Sciatic nerve (tissue), 2 donors: Measurements from ENCODE around the gene KIAA1614. TPM values are rescaled to one million over a fixed set of nuclear protein-coding genes. Genes with fewer than 3 reads are reported as not detected.
A peak's percentile ranks its signal among the peaks of the same experiment; 100 is the strongest.

Source experiments
- ATAC-seq: fragments of 200-7000 bp; cut with Tn5 transposase; one replicate; pipeline ENCODE4 v1.9.1; 2020; ENCODE audit warnings: mild to moderate bottlenecking, moderate library complexity
- DNase-seq: peaks from one replicate; pipeline ENCODE4 v3.0.0-alpha.2; 2020; ENCODE audit warnings: low spot score
- intact Hi-C: fragments of 100-400 bp; cut with DNase I; formaldehyde crosslinking; loops from one replicate; pipeline ENCODE4 v1.14.2; 2022
- total RNA-seq: library from RNA; stranded (reverse); fragmentation: NEBNext Ultra II Directional; extraction: Animal tissue kit (Norgen Biotek cat#: 25700); gene quantifications from one replicate; pipeline ENCODE4 v1.2.1, GENCODE V29; 2021
- donor health status: DM: no; HTN: no; CAD: no.
- donor health status: DM: no; HTN: no; CAD: no.

Gene KIAA1614
- total RNA-seq, 1 donor from 2014 or later = 14.9 TPM

- DNase-seq (no peak), ATAC-seq (no peak)
- intact Hi-C loops = no loop called here
Observed at GRCh38 chr1:180906511-180906910, 6.2 kb upstream of the KIAA1614 start.

GRCh38 chr1:180907313-180908055 lies 5.2 kb upstream of the KIAA1614 start:
- intact Hi-C loops = no loop called here
- DNase-seq (no peak), ATAC-seq (no peak)

- ATAC-seq (no peak), DNase-seq (no peak)
- intact Hi-C loops = no loop called here
Observed at GRCh38 chr1:180908074-180908765, 4.5 kb upstream of the KIAA1614 start.

GRCh38 chr1:180909005-180909414 lies 3.7 kb upstream of the KIAA1614 start:
- intact Hi-C loops = no loop called here
- DNase-seq (no peak), ATAC-seq (no peak)

- intact Hi-C loops = no loop called here
Observed at GRCh38 chr1:180909462-180909976, 3.2 kb upstream of the KIAA1614 start.

GRCh38 chr1:180911640-180912191 lies 981 bp upstream of the KIAA1614 start:
- peak; percentile 62 for DNase-seq
- intact Hi-C loops = no loop called here
- ATAC-seq = peak; percentile 54

More at GRCh38 chr1:180909462-180909976, 3.2 kb upstream of the KIAA1614 start:
- DNase-seq (no peak), ATAC-seq (no peak)

- peak; percentile 33 for ATAC-seq
- intact Hi-C loops = no loop called here
- DNase-seq = peak; percentile 66
Observed at GRCh38 chr1:180912211-180912800, 391 bp upstream of the KIAA1614 start.

GRCh38 chr1:180915426-180915965 lies 2.8 kb downstream of the KIAA1614 start:
- intact Hi-C loops = no loop called here
- ATAC-seq (no peak), DNase-seq (no peak)

GRCh38 chr1:180916012-180916770 lies 3.5 kb downstream of the KIAA1614 start:
- DNase-seq = no peak
- ATAC-seq = no peak
- intact Hi-C loops = no loop called here

GRCh38 chr1:180916771-180917170 lies 4.1 kb downstream of the KIAA1614 start:
- intact Hi-C loops = no loop called here
- ATAC-seq (no peak), DNase-seq (no peak)

- intact Hi-C loops = no loop called here
- DNase-seq (no peak), ATAC-seq (peak; percentile 26)
Observed at GRCh38 chr1:180917306-180918065, 4.8 kb downstream of the KIAA1614 start.

GRCh38 chr1:180918519-180918918 lies 5.8 kb downstream of the KIAA1614 start:
- ATAC-seq (no peak), DNase-seq (no peak)
- intact Hi-C loops = no loop called here

GRCh38 chr1:180919183-180919700 lies 6.5 kb downstream of the KIAA1614 start:
- DNase-seq (no peak), ATAC-seq (no peak)
- intact Hi-C loops = no loop called here

- DNase-seq (no peak), ATAC-seq (no peak)
- intact Hi-C loops = no loop called here
Observed at GRCh38 chr1:180920193-180920592, 7.5 kb downstream of the KIAA1614 start.

GRCh38 chr1:180920702-180921101 lies 8.0 kb downstream of the KIAA1614 start:
- ATAC-seq (no peak), DNase-seq (no peak)
- intact Hi-C loops = no loop called here

- DNase-seq = no peak
- intact Hi-C loops = no loop called here
- no peak for ATAC-seq
Observed at GRCh38 chr1:180921386-180921785, 8.7 kb downstream of the KIAA1614 start.

GRCh38 chr1:180921891-180922630 lies 9.4 kb downstream of the KIAA1614 start:
- no peak for ATAC-seq
- intact Hi-C loops = no loop called here
- no peak for DNase-seq
